GM19193 (cell line): ENCODE results near the gene RASA3.

Experiments used
- POLR2A ChIP-seq: IDR thresholded peaks from 4 replicates; pipeline ENCODE4 v1.6.1; 2011; ENCODE audit not compliant: insufficient read depth, insufficient read length; ENCODE audit errors: extremely low read depth

The RASA3 gene

GRCh38 chr13:114132419-114133121, at the start of gene RASA3:
RASA3 (minus strand) TSS chr13:114132623; CDS start chr13:114132489, 134 bp downstream.
- TF ChIP-seq POLR2A = peak; percentile 65

- TF ChIP-seq POLR2A = no peak
These were observed 46.8 kb upstream of the RASA3 start, which contains the start of gene CFAP97D2 for GRCh38 chr13:114179087-114179658. CFAP97D2 (plus strand) TSS chr13:114179257; CDS start chr13:114179331, 74 bp downstream.

- TF ChIP-seq POLR2A = no peak
These were observed 45.0 kb upstream of the RASA3 start for GRCh38 chr13:114177245-114178010.

- TF ChIP-seq POLR2A = no peak
These were observed 42.1 kb upstream of the RASA3 start for GRCh38 chr13:114174529-114174961.

- no peak for TF ChIP-seq POLR2A
These were observed 41.3 kb upstream of the RASA3 start for GRCh38 chr13:114173745-114174144.

GRCh38 chr13:114173272-114173671, 40.8 kb upstream of the RASA3 start:
- TF ChIP-seq POLR2A = no peak

GRCh38 chr13:114167885-114168284, 35.5 kb upstream of the RASA3 start:
- no peak for TF ChIP-seq POLR2A

GRCh38 chr13:114167426-114167825, 35.0 kb upstream of the RASA3 start:
- TF ChIP-seq POLR2A = no peak

GRCh38 chr13:114166381-114167131, 34.1 kb upstream of the RASA3 start:
- no peak for TF ChIP-seq POLR2A

- TF ChIP-seq POLR2A = no peak
These were observed 32.4 kb upstream of the RASA3 start for GRCh38 chr13:114164681-114165429.

- TF ChIP-seq POLR2A = no peak
These were observed 31.6 kb upstream of the RASA3 start for GRCh38 chr13:114164053-114164452.

- no peak for TF ChIP-seq POLR2A
These were observed 30.1 kb upstream of the RASA3 start for GRCh38 chr13:114162533-114162922.

- no peak for TF ChIP-seq POLR2A
These were observed 29.5 kb upstream of the RASA3 start for GRCh38 chr13:114161644-114162532.
